Colonic mucosa (tissue), 4 donors: ENCODE results near the gene TANGO6. TPM values are rescaled to one million over a fixed set of nuclear protein-coding genes. Genes with fewer than 3 reads are reported as not detected.

Source experiments
- DNase-seq: peaks from one replicate; pipeline ENCODE4 v3.0.0-alpha.2; 2020
- H3K27ac ChIP-seq: fragments of 200-600 bp; one replicate; pipeline ENCODE4 v1.8.0; 2021
- H3K27me3 ChIP-seq: fragments of 200-600 bp; one replicate; pipeline ENCODE4 v1.8.0; 2021
- H3K36me3 ChIP-seq: fragments of 200-600 bp; one replicate; pipeline ENCODE4 v1.8.0; 2021
- H3K4me1 ChIP-seq: fragments of 200-600 bp; one replicate; pipeline ENCODE4 v1.8.0; 2021; ENCODE audit warnings: mild to moderate bottlenecking
- H3K4me3 ChIP-seq: fragments of 200-600 bp; one replicate; pipeline ENCODE4 v1.8.0; 2021
- H3K9ac ChIP-seq, 2 donors: one replicate each; pipeline ENCODE4 v1.7.0; 2013; ENCODE audit warnings: control low read depth in 2 of 2, low read depth in 2 of 2, low read length in 2 of 2
- H3K9me3 ChIP-seq: fragments of 200-600 bp; one replicate; pipeline ENCODE4 v1.8.0; 2021
- CTCF ChIP-seq: fragments of 200-600 bp; IDR thresholded peaks from one replicate; pipeline ENCODE4 v1.8.0; 2022; ENCODE audit warnings: antibody characterized with exemption, mild to moderate bottlenecking
- intact Hi-C: fragments of 100-400 bp; cut with DNase I; formaldehyde crosslinking; loops from one replicate; pipeline ENCODE4 v1.14.1; 2022
- total RNA-seq, 2 donors: library from RNA; stranded (reverse); fragmentation: NEBNext Ultra II Directional in 1 of 2; extraction: Animal tissue kit (Norgen Biotek cat#: 25700) in 1 of 2; gene quantifications; one replicate each; pipeline ENCODE4 v1.2.1, GENCODE V29; 2021
- donor health status: healthy.
- donor health status: DM: no; HTN: no; CAD: no.
- donor health status: DM: no; HTN: no; CAD: no.

Gene TANGO6
- total RNA-seq, 2 donors from 2014 or later: 6.6 to 10.1 TPM

- intact Hi-C loops: no loop called here
- Histone ChIP-seq H3K36me3 (no peaks in the 10 kb centered on the region), H3K9me3 (no peaks in the 10 kb centered on the region), H3K9ac (no peak overlapping the region), H3K27ac (no peak overlapping the region), H3K4me3 (no peak overlapping the region), H3K27me3 (no peaks in the 10 kb centered on the region), H3K4me1 (no peaks in the 10 kb centered on the region)
- no peak for TF ChIP-seq CTCF
- no peak for DNase-seq
Measured at GRCh38 chr16:69012906-69013305, 169.6 kb downstream of the TANGO6 start.

DNA sequence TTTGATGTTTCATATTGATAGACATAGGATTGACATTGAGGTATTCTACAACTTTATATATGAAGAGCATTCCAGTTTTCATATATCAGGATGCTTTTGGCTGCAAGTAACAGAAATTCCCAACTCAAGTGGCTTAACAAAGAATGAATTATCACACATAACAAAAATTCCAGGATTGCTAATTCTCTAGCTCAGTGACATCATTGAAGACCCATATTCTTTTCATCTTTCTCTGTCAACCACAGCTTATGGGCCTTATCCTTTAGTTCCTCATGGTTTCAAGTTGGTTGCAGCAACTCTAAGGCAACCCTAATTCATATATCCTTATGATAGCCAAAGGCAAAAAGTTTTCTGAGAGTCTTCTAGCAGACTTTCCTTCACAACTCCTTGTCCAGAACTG lies 170.7 kb downstream of the TANGO6 start:
- intact Hi-C loops: no loop called here
- no peak for DNase-seq
- Histone ChIP-seq H3K4me1 (no peaks in the 10 kb centered on the region), H3K36me3 (no peaks in the 10 kb centered on the region), H3K9me3 (no peaks in the 10 kb centered on the region), H3K27me3 (no peaks in the 10 kb centered on the region), H3K9ac (no peak overlapping the region), H3K4me3 (no peak overlapping the region), H3K27ac (no peak overlapping the region)
- no peak for TF ChIP-seq CTCF

- Histone ChIP-seq H3K27ac (no peak overlapping the region), H3K9me3 (no peaks in the 10 kb centered on the region), H3K36me3 (no peaks in the 10 kb centered on the region), H3K9ac (no peak overlapping the region), H3K27me3 (no peaks in the 10 kb centered on the region), H3K4me1 (no peaks in the 10 kb centered on the region), H3K4me3 (no peak overlapping the region)
- TF ChIP-seq CTCF: no peak
- no peak for DNase-seq
- intact Hi-C loops: no loop called here
Measured at GRCh38 chr16:69014811-69015210, 171.5 kb downstream of the TANGO6 start.

DNA sequence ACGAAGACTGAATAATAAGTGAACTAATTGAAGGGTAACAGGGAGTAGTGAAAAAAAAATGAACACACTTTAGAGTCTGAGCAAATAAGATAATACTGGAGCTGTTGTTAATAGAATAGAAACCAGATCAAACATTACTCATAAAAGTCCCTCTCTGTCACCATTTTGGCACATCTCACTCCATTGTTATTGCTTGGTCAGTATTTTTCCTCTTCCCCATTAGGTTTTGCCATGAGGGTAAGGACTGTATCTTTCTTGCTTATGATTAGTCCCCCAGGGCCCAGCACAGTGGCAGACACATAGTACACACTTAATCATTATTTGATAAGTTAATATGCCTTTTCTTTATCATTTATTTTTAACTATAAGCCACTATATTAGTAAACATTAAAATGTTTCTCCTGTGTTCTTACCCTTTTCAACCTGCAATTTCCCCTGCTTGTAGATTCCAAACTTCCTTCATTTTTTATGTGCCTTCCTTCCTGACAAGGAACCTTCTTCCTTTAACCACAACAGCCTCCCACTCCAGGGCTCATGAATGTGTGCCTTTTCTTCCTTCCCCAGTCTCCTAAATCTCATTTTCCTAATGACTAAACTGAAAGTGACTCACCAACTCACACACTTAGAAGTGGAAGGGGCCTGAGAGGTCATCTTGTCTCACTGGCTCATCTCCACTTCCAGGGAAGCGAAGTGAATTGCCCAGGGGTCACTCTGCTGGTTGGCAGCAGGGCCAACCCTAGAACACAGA lies 173.9 kb downstream of the TANGO6 start:
- no peak overlapping the region for H3K9ac ChIP-seq
- no peak overlapping the region for H3K4me3 ChIP-seq
- H3K9me3 ChIP-seq: no peaks in the 10 kb centered on the region
- intact Hi-C loops: no loop called here
- no peak for TF ChIP-seq CTCF
- DNase-seq: no peak
- no peaks in the 10 kb centered on the region for H3K36me3 ChIP-seq
- H3K27ac ChIP-seq: no peak overlapping the region
- H3K27me3 ChIP-seq: no peaks in the 10 kb centered on the region
- H3K4me1 ChIP-seq: no peaks in the 10 kb centered on the region

- H3K27ac ChIP-seq: no peak overlapping the region
- no peak for TF ChIP-seq CTCF
- no peak for DNase-seq
- H3K27me3 ChIP-seq: no peaks in the 10 kb centered on the region
- intact Hi-C loops: no loop called here
- no peak overlapping the region for H3K9ac ChIP-seq
- no peaks in the 10 kb centered on the region for H3K9me3 ChIP-seq
- no peaks in the 10 kb centered on the region for H3K36me3 ChIP-seq
- no peaks in the 10 kb centered on the region for H3K4me1 ChIP-seq
- H3K4me3 ChIP-seq: no peak overlapping the region
Measured at GRCh38 chr16:69019811-69020210, 176.5 kb downstream of the TANGO6 start.
